Fibroblast of the aortic adventitia (primary cell): Measurements from ENCODE around the gene SESN1. TPM values are rescaled to one million over a fixed set of nuclear protein-coding genes. Genes with fewer than 3 reads are reported as not detected.

Experiments
- DNase-seq: peaks from one replicate; pipeline ENCODE4 v3.0.0-alpha.2; 2010; ENCODE audit warnings: low read depth
- H3K4me3 ChIP-seq: 2 replicates; pipeline ENCODE4 v1.5.1; 2011; ENCODE audit warnings: low read depth, mild to moderate bottlenecking, control low read depth, low read length, moderate library complexity
- total RNA-seq: library from RNA; depleted of rRNA; stranded (reverse); fragments of >200 nt; gene quantifications from 2 replicates; pipeline ENCODE4 v1.2.3, GENCODE V29; 2012; ENCODE audit warnings: low replicate concordance
- TF ChIP-seq, protein P1 (sequence below): IDR thresholded peaks from 2 replicates; pipeline ENCODE4 v1.5.1; 2011; ENCODE audit warnings: mild to moderate bottlenecking, low read length, control low read depth, inconsistent platforms; ENCODE audit not compliant: insufficient read depth

Gene SESN1
- total RNA-seq, 1 donor: 22.7 TPM

GRCh38 chr6:109104512-109104911, 9.9 kb upstream of the SESN1 start:
- TF ChIP-seq, protein P1, sequence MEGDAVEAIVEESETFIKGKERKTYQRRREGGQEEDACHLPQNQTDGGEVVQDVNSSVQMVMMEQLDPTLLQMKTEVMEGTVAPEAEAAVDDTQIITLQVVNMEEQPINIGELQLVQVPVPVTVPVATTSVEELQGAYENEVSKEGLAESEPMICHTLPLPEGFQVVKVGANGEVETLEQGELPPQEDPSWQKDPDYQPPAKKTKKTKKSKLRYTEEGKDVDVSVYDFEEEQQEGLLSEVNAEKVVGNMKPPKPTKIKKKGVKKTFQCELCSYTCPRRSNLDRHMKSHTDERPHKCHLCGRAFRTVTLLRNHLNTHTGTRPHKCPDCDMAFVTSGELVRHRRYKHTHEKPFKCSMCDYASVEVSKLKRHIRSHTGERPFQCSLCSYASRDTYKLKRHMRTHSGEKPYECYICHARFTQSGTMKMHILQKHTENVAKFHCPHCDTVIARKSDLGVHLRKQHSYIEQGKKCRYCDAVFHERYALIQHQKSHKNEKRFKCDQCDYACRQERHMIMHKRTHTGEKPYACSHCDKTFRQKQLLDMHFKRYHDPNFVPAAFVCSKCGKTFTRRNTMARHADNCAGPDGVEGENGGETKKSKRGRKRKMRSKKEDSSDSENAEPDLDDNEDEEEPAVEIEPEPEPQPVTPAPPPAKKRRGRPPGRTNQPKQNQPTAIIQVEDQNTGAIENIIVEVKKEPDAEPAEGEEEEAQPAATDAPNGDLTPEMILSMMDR: no peak
- no peak overlapping the region for H3K4me3 ChIP-seq
- no peak for DNase-seq

GRCh38 chr6:109103942-109104341, 9.3 kb upstream of the SESN1 start:
- no peak overlapping the region for H3K4me3 ChIP-seq
- no peak for DNase-seq
- TF ChIP-seq, protein P1: no peak

GRCh38 chr6:109102762-109103161, 8.1 kb upstream of the SESN1 start:
- no peak for DNase-seq
- no peak overlapping the region for H3K4me3 ChIP-seq
- TF ChIP-seq, protein P1: no peak

DNA sequence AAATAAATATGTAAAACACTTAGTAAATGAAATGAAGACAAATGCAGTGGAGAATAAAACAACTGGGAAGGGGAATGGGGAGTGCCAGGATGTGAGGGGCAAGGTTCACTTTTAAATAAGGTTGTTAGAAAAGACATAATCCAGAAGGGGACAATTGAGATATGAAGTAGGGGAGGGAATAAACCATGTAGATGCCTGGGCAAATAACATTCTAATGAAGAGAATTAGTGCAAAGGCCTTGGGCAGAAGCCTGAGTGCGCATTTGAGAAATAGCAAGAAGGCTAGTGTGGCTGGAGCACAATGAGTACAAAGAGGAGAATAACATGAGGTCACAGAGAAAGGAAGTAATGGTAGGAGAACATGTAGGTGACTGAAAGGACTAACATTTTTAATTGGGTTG, 3.0 kb upstream of the SESN1 start:
- TF ChIP-seq, protein P1: no peak
- no peak for DNase-seq
- no peak overlapping the region for H3K4me3 ChIP-seq

- peak overlapping the region; percentile 75 for H3K4me3 ChIP-seq
- TF ChIP-seq, protein P1: no peak
- no peak for DNase-seq
Measured at GRCh38 chr6:109096208-109096607, 1.6 kb upstream of the SESN1 start.

- no peak for DNase-seq
- TF ChIP-seq, protein P1: no peak
Measured at GRCh38 chr6:109095835-109096084, 1.1 kb upstream of the SESN1 start.

DNA sequence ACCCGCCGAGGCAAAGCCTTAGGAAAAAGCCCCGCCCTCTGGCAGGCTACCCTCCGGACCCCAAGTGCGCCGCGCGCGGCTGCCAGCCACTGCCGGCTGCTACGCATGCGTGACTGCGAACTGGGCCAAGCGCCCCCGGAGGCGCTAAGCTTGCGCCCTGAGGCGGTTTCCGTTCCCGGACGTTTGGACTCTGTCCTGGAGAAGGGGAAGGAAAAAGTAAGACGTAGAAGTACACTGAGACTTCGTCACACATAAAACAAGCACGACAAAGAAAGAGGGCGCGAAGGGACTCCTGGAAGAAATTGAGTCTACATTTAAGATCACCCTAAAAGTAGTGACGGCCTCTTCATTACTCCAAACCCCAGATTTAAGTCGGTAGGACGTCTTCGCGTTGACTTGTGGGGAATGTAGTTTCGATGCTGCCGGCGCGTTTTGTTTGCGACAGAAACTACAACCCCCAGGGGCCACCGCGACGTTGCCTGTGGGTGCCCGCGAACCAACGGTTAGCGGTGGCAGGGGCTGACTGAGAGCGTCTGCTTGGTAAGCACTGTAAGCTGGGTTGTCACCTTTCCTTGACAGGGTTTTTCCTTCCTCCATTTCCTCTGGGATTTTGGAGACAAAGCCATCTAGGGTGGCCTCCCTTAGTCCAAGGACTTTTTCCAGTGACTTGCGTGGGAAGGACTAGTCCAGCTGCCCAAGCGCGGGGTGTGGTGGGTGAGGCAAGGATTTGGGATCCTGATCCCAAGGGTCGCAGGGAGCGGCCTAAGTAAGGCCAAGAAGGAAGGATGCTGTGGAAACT, 589 bp upstream of the SESN1 start, which contains the start of gene CEP57L1:
CEP57L1 (plus strand) TSS at position 472 of the 799 bp plus-strand sequence. CDS start 49,715 bp downstream, outside the sequence.
- TF ChIP-seq, protein P1: no peak
- peak; percentile 98 for DNase-seq

More at GRCh38 chr6:109095835-109096084, 1.1 kb upstream of the SESN1 start:
- H3K4me3 ChIP-seq: peak overlapping the region; percentile 75

More for the DNA sequence above, 589 bp upstream of the SESN1 start, which contains the start of gene CEP57L1:
- H3K4me3 ChIP-seq: peak within 1 kb of the TSS; percentile 75
